Neural cell (in vitro differentiated cells): ENCODE results near the gene FUBP3. TPM values are rescaled to one million over a fixed set of nuclear protein-coding genes. Genes with fewer than 3 reads are reported as not detected.

Experiments
- H2AFZ ChIP-seq: fragments of 200-600, 300-800 bp; sonication (generic), shearing (Covaris generic); 2 replicates; pipeline ENCODE4 v1.6.0; 2014; ENCODE audit warnings: low read depth, mild to moderate bottlenecking, antibody characterized with exemption, low read length, moderate library complexity
- H3F3A ChIP-seq: fragments of 200-600 bp; shearing (Covaris generic); 2 replicates; pipeline ENCODE4 v1.6.1; 2016; ENCODE audit warnings: mild to moderate bottlenecking, moderate library complexity, mixed read lengths, antibody characterized with exemption, low read length; ENCODE audit not compliant: insufficient read depth, poor library complexity, severe bottlenecking
- H3K27ac ChIP-seq: fragments of 200-600, 300-800 bp; sonication (generic), shearing (Covaris generic); 2 replicates; pipeline ENCODE4 v1.5.1; 2014; ENCODE audit warnings: mild to moderate bottlenecking, low read length, moderate library complexity
- H3K27me3 ChIP-seq: fragments of 300-800, 200-600 bp; sonication (generic), shearing (Covaris generic); 2 replicates; pipeline ENCODE4 v1.6.0; 2014; ENCODE audit warnings: mild to moderate bottlenecking, low read depth, low read length, moderate library complexity; ENCODE audit not compliant: insufficient read depth
- H3K36me3 ChIP-seq: fragments of 300-800, 200-600 bp; sonication (generic), shearing (Covaris generic); 2 replicates; pipeline ENCODE4 v1.5.1; 2014; ENCODE audit warnings: mild to moderate bottlenecking, antibody characterized with exemption, low read length, moderate library complexity; ENCODE audit not compliant: insufficient read depth
- H3K4me2 ChIP-seq: fragments of 300-800, 200-600 bp; sonication (generic), shearing (Covaris generic); 2 replicates; pipeline ENCODE4 v1.6.0; 2014; ENCODE audit warnings: mild to moderate bottlenecking, low read length
- H3K4me3 ChIP-seq: fragments of 300-800, 200-600 bp; sonication (generic), shearing (Covaris generic); 2 replicates; pipeline ENCODE4 v1.5.1; 2014; ENCODE audit warnings: mild to moderate bottlenecking, low read length, moderate library complexity
- H3K79me2 ChIP-seq: fragments of 200-600 bp; shearing (Covaris generic); replicated peaks from 2 replicates; pipeline ENCODE4 v1.6.0; 2014; ENCODE audit warnings: mild to moderate bottlenecking, low read length, moderate library complexity; ENCODE audit not compliant: insufficient read depth
- H3K9ac ChIP-seq: fragments of 300-800, 200-600 bp; sonication (generic), shearing (Covaris generic); 2 replicates; pipeline ENCODE4 v1.6.1; 2016; ENCODE audit warnings: mild to moderate bottlenecking, low read length, mixed read lengths
- H3K9me2 ChIP-seq: fragments of 200-600 bp; shearing (Covaris generic); 2 replicates; pipeline ENCODE4 v1.6.1; 2016; ENCODE audit warnings: mild to moderate bottlenecking, low read length, mixed read lengths; ENCODE audit not compliant: insufficient read depth
- H3K9me3 ChIP-seq: fragments of 200-600, 300-800 bp; sonication (generic), shearing (Covaris generic); 2 replicates; pipeline ENCODE4 v1.6.1; 2016; ENCODE audit warnings: mild to moderate bottlenecking, mixed run types, low read length, moderate library complexity, mixed read lengths
- H4K20me1 ChIP-seq: fragments of 200-600 bp; shearing (Covaris generic); 2 replicates; pipeline ENCODE4 v1.6.1; 2016; ENCODE audit warnings: mild to moderate bottlenecking, mixed run types; ENCODE audit not compliant: insufficient read depth
- EP300 ChIP-seq: fragments of 450-650 bp; conservative IDR thresholded peaks from 2 replicates; pipeline ENCODE4 v1.6.1; 2014; ENCODE audit warnings: antibody characterized with exemption, mild to moderate bottlenecking, moderate library complexity; ENCODE audit not compliant: poor library complexity, severe bottlenecking
- EZH2 ChIP-seq: fragments of 200-600, 300-800 bp; shearing (Covaris generic), sonication (generic); IDR thresholded peaks from 2 replicates; pipeline ENCODE4 v1.6.1; 2014; ENCODE audit warnings: antibody characterized with exemption, low read length, borderline replicate concordance, mild to moderate bottlenecking; ENCODE audit not compliant: insufficient read depth, poor library complexity, severe bottlenecking
- MXI1 ChIP-seq: fragments of 450-650 bp; conservative IDR thresholded peaks from 2 replicates; pipeline ENCODE4 v1.6.1; 2014; ENCODE audit warnings: antibody characterized with exemption, mild to moderate bottlenecking; ENCODE audit not compliant: poor library complexity, severe bottlenecking
- POLR2AphosphoS5 ChIP-seq: IDR thresholded peaks from 2 replicates; pipeline ENCODE4 v1.6.1; 2012
- RAD21 ChIP-seq: fragments of 450-650 bp; conservative IDR thresholded peaks from 2 replicates; pipeline ENCODE4 v1.6.1; 2014; ENCODE audit warnings: antibody characterized with exemption, mild to moderate bottlenecking, moderate library complexity
- REST ChIP-seq: IDR thresholded peaks from 2 replicates; pipeline ENCODE4 v1.6.1; 2012; ENCODE audit warnings: borderline replicate concordance
- SMC3 ChIP-seq: fragments of 450-650 bp; conservative IDR thresholded peaks from 2 replicates; pipeline ENCODE4 v1.6.1; 2014; ENCODE audit warnings: antibody characterized with exemption, mild to moderate bottlenecking, moderate library complexity; ENCODE audit not compliant: poor library complexity
- TAF1 ChIP-seq: IDR thresholded peaks from 2 replicates; pipeline ENCODE4 v1.6.1; 2012; ENCODE audit warnings: low read depth
- polyA plus RNA-seq: library from polyadenylated mRNA; depleted of rRNA; stranded (reverse); fragments of >200 nt; gene quantifications from 2 replicates; pipeline ENCODE4 v1.2.3, GENCODE V29; 2014
- TF ChIP-seq, protein P1 (sequence below): fragments of 450-650 bp; IDR thresholded peaks from 2 replicates; pipeline ENCODE4 v1.5.1; 2014; ENCODE audit warnings: antibody characterized with exemption, mild to moderate bottlenecking, moderate library complexity; ENCODE audit not compliant: poor library complexity, severe bottlenecking

FUBP3 gene
- polyA plus RNA-seq, 1 donor from 2014 or later, result 70.5 TPM

GRCh38 chr9:130630506-130631330, 51.3 kb downstream of the FUBP3 start (continued):
- TF ChIP-seq REST, result no peak
- no peak for TF ChIP-seq SMC3
- no peak for TF ChIP-seq RAD21

DNA sequence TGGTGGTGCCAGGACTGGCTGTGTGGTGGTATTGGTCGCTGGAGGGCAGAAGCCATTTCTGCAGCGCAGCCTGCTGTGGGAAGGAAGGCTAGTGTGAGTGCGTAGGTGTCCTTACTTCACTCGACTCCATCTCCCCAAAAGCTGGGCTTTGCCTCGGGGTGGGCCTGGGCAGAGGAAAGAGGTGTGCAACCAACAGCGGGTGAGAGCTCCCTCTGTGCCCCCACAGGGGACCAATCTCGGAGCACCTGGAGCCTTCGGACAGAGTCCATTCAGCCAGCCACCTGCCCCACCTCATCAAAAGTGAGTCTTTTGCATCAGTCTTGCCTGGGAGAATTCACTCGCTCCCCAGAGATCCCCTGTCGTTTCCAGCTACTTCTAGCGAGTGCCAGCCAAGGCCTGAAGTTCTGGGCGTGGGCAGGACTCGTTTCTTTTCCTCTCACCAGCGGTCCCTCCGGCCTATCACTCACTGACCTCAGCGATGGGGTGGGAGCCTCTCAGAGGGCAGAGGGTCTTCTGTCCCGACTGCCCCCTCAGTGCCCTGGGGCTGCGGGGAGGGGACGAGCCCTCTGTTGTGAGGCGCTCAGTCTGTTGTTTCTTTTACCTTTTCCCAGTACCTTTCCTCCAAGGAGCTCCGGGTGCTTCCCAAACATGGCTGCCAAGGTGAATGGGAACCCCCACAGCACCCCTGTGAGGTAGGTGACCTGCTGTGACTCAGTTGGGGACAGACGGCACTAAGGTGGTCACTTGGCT, 52.1 kb downstream of the FUBP3 start:
- Histone ChIP-seq H3K27ac (no peak overlapping the region), H3K36me3 (no peaks in the 10 kb centered on the region)

More for the DNA sequence above, 52.1 kb downstream of the FUBP3 start:
- H3K27me3 ChIP-seq, result no peaks in the 10 kb centered on the region
- no peaks in the 10 kb centered on the region for H3K9me3 ChIP-seq
- H3F3A ChIP-seq, result no peaks in the 10 kb centered on the region
- no peak overlapping the region for H2AFZ ChIP-seq
- no peaks in the 10 kb centered on the region for H4K20me1 ChIP-seq
- no peak overlapping the region for H3K4me3 ChIP-seq
- no peak overlapping the region for H3K9ac ChIP-seq
- H3K79me2 ChIP-seq, result no peaks in the 10 kb centered on the region
- H3K4me2 ChIP-seq, result no peak overlapping the region
- TF ChIP-seq MXI1 (no peak), EP300 (no peak), EZH2 (no peak), SMC3 (no peak), POLR2AphosphoS5 (no peak), TAF1 (no peak), RAD21 (no peak), REST (no peak)
- TF ChIP-seq, protein P1, sequence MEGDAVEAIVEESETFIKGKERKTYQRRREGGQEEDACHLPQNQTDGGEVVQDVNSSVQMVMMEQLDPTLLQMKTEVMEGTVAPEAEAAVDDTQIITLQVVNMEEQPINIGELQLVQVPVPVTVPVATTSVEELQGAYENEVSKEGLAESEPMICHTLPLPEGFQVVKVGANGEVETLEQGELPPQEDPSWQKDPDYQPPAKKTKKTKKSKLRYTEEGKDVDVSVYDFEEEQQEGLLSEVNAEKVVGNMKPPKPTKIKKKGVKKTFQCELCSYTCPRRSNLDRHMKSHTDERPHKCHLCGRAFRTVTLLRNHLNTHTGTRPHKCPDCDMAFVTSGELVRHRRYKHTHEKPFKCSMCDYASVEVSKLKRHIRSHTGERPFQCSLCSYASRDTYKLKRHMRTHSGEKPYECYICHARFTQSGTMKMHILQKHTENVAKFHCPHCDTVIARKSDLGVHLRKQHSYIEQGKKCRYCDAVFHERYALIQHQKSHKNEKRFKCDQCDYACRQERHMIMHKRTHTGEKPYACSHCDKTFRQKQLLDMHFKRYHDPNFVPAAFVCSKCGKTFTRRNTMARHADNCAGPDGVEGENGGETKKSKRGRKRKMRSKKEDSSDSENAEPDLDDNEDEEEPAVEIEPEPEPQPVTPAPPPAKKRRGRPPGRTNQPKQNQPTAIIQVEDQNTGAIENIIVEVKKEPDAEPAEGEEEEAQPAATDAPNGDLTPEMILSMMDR, result no peak
- no peaks in the 10 kb centered on the region for H3K9me2 ChIP-seq
